Measurements from ENCODE around the gene TOMM70. TPM values are rescaled to one million over a fixed set of nuclear protein-coding genes. Genes with fewer than 3 reads are reported as not detected.
A peak's percentile ranks its signal among the peaks of the same experiment; 100 is the strongest.

The TOMM70 gene
- total and polyA plus RNA-seq, 2 of the 4 experiments (the other 2 are of a cell fraction) = 24.6 to 35.1 TPM

DNA sequence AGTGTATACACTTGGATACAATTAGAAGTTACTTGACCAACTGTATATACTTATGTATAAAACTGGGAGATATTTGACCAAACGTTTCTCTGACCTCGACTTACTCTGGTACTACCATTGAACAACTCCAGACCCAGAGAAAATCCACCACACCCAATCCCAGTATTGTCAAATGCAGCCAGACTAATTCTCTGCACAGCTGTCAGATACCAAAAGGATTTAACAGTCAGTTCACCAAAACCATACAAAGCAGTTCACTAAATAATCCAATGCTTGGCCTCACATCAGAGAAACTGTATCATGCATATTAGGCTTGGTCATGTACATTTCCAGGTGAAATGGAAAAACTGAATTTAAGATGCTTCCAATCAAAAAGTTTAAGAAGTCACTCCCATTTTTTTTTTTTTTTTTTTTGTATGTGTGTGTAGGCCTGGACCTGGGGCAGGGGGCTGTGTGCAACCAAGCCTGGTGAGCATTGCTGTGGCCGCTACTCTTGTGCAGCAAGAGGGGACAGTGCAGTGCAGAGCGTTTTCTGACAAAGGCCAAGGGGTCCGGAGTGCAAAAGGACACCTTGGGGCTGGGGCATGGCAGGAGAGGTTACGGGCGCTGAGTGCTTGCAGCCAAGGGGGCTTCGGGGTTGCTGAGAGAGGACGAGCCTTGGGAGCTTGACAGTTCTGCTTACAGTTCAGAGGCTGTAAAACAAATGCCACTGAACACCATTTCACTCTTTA lies 1.4 kb downstream of the TOMM70 start:
- BruUV-seq (replicated peaks) = TSS peak; percentile 32
- dilution Hi-C loops (cut with HindIII; ENCODE audit: low sequenced_read_pairs, unreplicated experiment) (no loop called here), in situ Hi-C loops (cut with MboI; ENCODE audit: low sequenced_read_pairs) (no loop called here), intact Hi-C loops (cut with micrococcal nuclease) (loop anchor here (5.0 kb wide), 2 partner anchors 93 to 317 kb away; partner anchors contain the start of gene TMEM45A)
- ATAC-seq (ENCODE audit: low read depth) (no peak), DNase-seq (no peak)
- TF ChIP-seq NFE2L2 (IDR thresholded peaks at IDR 0.05; ENCODE audit: low read depth, low read length) = no peak
- TF ChIP-seq RAD21 (IDR thresholded peaks at IDR 0.05; ENCODE audit: low read length) = no peak
- TF ChIP-seq, protein P1, sequence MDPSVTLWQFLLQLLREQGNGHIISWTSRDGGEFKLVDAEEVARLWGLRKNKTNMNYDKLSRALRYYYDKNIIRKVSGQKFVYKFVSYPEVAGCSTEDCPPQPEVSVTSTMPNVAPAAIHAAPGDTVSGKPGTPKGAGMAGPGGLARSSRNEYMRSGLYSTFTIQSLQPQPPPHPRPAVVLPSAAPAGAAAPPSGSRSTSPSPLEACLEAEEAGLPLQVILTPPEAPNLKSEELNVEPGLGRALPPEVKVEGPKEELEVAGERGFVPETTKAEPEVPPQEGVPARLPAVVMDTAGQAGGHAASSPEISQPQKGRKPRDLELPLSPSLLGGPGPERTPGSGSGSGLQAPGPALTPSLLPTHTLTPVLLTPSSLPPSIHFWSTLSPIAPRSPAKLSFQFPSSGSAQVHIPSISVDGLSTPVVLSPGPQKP (IDR thresholded peaks at IDR 0.05; ENCODE audit: borderline replicate concordance, low read depth, low read length) = no peak
- no peak for TF ChIP-seq MXI1 (IDR thresholded peaks at IDR 0.05; ENCODE audit: borderline replicate concordance, low read depth, low read length)
- no peak for TF ChIP-seq RCOR1 (IDR thresholded peaks at IDR 0.05; ENCODE audit: insufficient replicate concordance, low read length)
- Histone ChIP-seq H3K4me2 (ENCODE audit: low read depth, low read length) (peak overlapping the region; percentile 96), H3K36me3 (ENCODE audit: control insufficient read depth, insufficient read depth, low read length) (no peaks in the 10 kb centered on the region), H3K9me1 (ENCODE audit: insufficient read depth, low read length) (no peaks in the 10 kb centered on the region; the same call in 1 of the 2 replicates), H3K79me1 (ENCODE audit: low read depth in 1 of 2, low read length in 2 of 2) (peaks cover 0 to 42% of the 10 kb centered on the region in 2 experiments; a peak in 2 of 4 replicates), H4K20me1 (ENCODE audit: insufficient read depth, low read length) (peaks cover 26% of the 10 kb centered on the region; the same call in 1 of the 2 replicates), H3K27me3 (ENCODE audit: control insufficient read depth, insufficient read depth, low read length) (no peaks in the 10 kb centered on the region), H2BK20ac (ENCODE audit: low read depth, low read length) (no peak overlapping the region), H3K18ac (ENCODE audit: low read depth, low read length) (no peak overlapping the region), H3K9ac (ENCODE audit: low read depth, low read length) (peak overlapping the region; percentile 74; the same call in 1 of the 2 replicates), H3K23ac (ENCODE audit: low read depth, low read length) (peak overlapping the region; percentile 61; the same call in 1 of the 2 replicates), H2BK15ac (ENCODE audit: low read depth, low read length) (no peak overlapping the region), H2AK9ac (replicated peaks; ENCODE audit: low read depth, low read length, poor library complexity) (no peak overlapping the region), H2AK5ac (ENCODE audit: low read depth, low read length) (no peak overlapping the region), H3K4me3 (ENCODE audit: insufficient read depth, low read depth, low read length) (peak overlapping the region; percentile 60), H3K4ac (ENCODE audit: low read depth, low read length) (no peak overlapping the region), H2BK5ac (ENCODE audit: low read depth, low read length, poor library complexity, severe bottlenecking) (no peak overlapping the region), H3K27ac (ENCODE audit: insufficient read depth, low read length) (no peak overlapping the region), H2AFZ (replicated peaks; ENCODE audit: low read length, poor library complexity) (no peak overlapping the region), H3K4me1 (ENCODE audit: control insufficient read depth, insufficient read depth, low read length) (no peaks in the 10 kb centered on the region), H4K91ac (ENCODE audit: insufficient read depth, low read depth, low read length) (no peak overlapping the region), H2BK120ac (ENCODE audit: low read depth, low read length) (no peak overlapping the region), H4K5ac (ENCODE audit: low read depth, low read length) (no peak overlapping the region), H3K14ac (replicated peaks; ENCODE audit: low read depth, low read length) (no peak overlapping the region), H3K9me3 (ENCODE audit: control insufficient read depth, insufficient read depth, low read length) (no peaks in the 10 kb centered on the region), H4K8ac (ENCODE audit: low read depth in 2 of 2, low read length in 2 of 2) (no peak overlapping the region), H3K56ac (ENCODE audit: extremely low read depth, insufficient read depth, low read length) (peak overlapping the region; percentile 1; the same call in 1 of the 2 replicates)
- ChIA-PET POLR2A (ENCODE audit: unreplicated experiment) (no interaction called here), CTCF (no interaction called here)
- 40% methylated on average over 4 of the region's 9 CpGs; no CpG with 5 or more reads in 1 of the 2 experiments for WGBS, 2 experiments (ENCODE audit: extremely low coverage in 2 of 2, insufficient read length in 1 of 2)

Measured in IMR-90 (cell line).